ENCODE measurements around the gene INPP5K.

DNA sequence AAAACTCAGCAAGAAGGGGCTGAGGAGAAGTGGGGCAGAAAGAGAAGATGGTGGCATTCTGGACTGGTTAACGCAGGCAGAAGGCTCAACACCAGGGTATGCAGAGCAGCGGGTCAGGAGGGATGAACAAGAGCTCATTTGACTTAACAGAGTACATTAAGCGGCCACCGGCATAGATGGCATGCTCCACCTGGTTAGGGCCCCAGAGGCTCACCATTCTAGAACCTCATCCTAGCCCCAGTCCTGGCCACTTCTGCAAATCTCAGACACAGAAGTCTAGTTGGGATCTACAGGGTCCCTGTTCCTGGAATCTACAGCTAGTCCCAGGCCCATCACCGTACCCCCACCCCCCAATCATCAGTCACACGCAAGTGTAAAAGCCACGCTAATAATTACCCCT, 22.2 kb downstream of the INPP5K start:
- no peak for TF ChIP-seq FOXP2 (optimal IDR thresholded peaks at IDR 0.05; ENCODE audit: borderline replicate concordance, extremely low read depth, extremely low read length, insufficient read depth)
- TF ChIP-seq POLR2AphosphoS5 (IDR thresholded peaks at IDR 0.05; ENCODE audit: low read depth, low read length) = no peak
- TF ChIP-seq, protein P1, sequence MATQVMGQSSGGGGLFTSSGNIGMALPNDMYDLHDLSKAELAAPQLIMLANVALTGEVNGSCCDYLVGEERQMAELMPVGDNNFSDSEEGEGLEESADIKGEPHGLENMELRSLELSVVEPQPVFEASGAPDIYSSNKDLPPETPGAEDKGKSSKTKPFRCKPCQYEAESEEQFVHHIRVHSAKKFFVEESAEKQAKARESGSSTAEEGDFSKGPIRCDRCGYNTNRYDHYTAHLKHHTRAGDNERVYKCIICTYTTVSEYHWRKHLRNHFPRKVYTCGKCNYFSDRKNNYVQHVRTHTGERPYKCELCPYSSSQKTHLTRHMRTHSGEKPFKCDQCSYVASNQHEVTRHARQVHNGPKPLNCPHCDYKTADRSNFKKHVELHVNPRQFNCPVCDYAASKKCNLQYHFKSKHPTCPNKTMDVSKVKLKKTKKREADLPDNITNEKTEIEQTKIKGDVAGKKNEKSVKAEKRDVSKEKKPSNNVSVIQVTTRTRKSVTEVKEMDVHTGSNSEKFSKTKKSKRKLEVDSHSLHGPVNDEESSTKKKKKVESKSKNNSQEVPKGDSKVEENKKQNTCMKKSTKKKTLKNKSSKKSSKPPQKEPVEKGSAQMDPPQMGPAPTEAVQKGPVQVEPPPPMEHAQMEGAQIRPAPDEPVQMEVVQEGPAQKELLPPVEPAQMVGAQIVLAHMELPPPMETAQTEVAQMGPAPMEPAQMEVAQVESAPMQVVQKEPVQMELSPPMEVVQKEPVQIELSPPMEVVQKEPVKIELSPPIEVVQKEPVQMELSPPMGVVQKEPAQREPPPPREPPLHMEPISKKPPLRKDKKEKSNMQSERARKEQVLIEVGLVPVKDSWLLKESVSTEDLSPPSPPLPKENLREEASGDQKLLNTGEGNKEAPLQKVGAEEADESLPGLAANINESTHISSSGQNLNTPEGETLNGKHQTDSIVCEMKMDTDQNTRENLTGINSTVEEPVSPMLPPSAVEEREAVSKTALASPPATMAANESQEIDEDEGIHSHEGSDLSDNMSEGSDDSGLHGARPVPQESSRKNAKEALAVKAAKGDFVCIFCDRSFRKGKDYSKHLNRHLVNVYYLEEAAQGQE (IDR thresholded peaks at IDR 0.05; ENCODE audit: insufficient read depth in 1 of 2, low read depth in 2 of 2, low read length in 2 of 2) = no peak

All from PFSK-1 (cell line).